Measurements from ENCODE around the gene LASP1.

LASP1 gene

GRCh38 chr17:38894276-38894675, 24.4 kb downstream of the LASP1 start:
- TF ChIP-seq, protein P1, sequence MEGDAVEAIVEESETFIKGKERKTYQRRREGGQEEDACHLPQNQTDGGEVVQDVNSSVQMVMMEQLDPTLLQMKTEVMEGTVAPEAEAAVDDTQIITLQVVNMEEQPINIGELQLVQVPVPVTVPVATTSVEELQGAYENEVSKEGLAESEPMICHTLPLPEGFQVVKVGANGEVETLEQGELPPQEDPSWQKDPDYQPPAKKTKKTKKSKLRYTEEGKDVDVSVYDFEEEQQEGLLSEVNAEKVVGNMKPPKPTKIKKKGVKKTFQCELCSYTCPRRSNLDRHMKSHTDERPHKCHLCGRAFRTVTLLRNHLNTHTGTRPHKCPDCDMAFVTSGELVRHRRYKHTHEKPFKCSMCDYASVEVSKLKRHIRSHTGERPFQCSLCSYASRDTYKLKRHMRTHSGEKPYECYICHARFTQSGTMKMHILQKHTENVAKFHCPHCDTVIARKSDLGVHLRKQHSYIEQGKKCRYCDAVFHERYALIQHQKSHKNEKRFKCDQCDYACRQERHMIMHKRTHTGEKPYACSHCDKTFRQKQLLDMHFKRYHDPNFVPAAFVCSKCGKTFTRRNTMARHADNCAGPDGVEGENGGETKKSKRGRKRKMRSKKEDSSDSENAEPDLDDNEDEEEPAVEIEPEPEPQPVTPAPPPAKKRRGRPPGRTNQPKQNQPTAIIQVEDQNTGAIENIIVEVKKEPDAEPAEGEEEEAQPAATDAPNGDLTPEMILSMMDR (IDR thresholded peaks at IDR 0.05; ENCODE audit: extremely low read depth, insufficient read depth, missing control alignments): no peak
- in situ Hi-C loops (cut with MboI; ENCODE audit: low pct_unique_long_range_greater_than_20kb, low sequenced_read_pairs, unreplicated experiment): no loop called here
- DNase-seq (ENCODE audit: low spot score): no peak

GRCh38 chr17:38896346-38896954, 26.6 kb downstream of the LASP1 start:
- TF ChIP-seq, protein P1 (IDR thresholded peaks at IDR 0.05; ENCODE audit: extremely low read depth, insufficient read depth, missing control alignments): no peak
- no peak for DNase-seq (ENCODE audit: low spot score)
- in situ Hi-C loops (cut with MboI; ENCODE audit: low pct_unique_long_range_greater_than_20kb, low sequenced_read_pairs, unreplicated experiment): no loop called here

DNA sequence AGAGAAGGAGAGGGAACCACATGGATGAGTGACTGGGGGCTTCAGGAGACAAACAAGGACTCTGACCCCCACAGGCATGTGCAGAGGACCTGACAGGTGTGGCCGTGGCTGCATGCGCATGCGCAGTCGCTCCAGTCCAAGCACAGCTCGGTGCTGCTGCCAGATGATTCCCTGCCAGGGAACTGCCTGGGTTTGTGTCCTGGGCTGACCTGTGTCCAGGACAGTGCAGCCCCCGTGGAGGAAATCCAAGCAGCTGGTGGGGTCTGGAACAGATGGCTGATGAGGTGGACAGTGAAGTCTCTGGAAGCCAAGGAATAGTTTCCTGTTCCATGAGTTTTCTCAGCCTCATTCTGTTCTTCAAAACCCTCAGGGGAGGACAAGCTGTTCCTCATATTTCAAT, 27.3 kb downstream of the LASP1 start:
- in situ Hi-C loops (cut with MboI; ENCODE audit: low pct_unique_long_range_greater_than_20kb, low sequenced_read_pairs, unreplicated experiment): no loop called here
- no peak for DNase-seq (ENCODE audit: low spot score)
- TF ChIP-seq, protein P1 (IDR thresholded peaks at IDR 0.05; ENCODE audit: extremely low read depth, insufficient read depth, missing control alignments): no peak

GRCh38 chr17:38897671-38898290, 27.9 kb downstream of the LASP1 start:
- DNase-seq (ENCODE audit: low spot score): no peak
- in situ Hi-C loops (cut with MboI; ENCODE audit: low pct_unique_long_range_greater_than_20kb, low sequenced_read_pairs, unreplicated experiment): no loop called here
- TF ChIP-seq, protein P1 (IDR thresholded peaks at IDR 0.05; ENCODE audit: extremely low read depth, insufficient read depth, missing control alignments): no peak

- TF ChIP-seq, protein P1 (IDR thresholded peaks at IDR 0.05; ENCODE audit: extremely low read depth, insufficient read depth, missing control alignments): no peak
- no peak for DNase-seq (ENCODE audit: low spot score)
- in situ Hi-C loops (cut with MboI; ENCODE audit: low pct_unique_long_range_greater_than_20kb, low sequenced_read_pairs, unreplicated experiment): no loop called here
Observed at GRCh38 chr17:38898291-38898679, 28.4 kb downstream of the LASP1 start.

DNA sequence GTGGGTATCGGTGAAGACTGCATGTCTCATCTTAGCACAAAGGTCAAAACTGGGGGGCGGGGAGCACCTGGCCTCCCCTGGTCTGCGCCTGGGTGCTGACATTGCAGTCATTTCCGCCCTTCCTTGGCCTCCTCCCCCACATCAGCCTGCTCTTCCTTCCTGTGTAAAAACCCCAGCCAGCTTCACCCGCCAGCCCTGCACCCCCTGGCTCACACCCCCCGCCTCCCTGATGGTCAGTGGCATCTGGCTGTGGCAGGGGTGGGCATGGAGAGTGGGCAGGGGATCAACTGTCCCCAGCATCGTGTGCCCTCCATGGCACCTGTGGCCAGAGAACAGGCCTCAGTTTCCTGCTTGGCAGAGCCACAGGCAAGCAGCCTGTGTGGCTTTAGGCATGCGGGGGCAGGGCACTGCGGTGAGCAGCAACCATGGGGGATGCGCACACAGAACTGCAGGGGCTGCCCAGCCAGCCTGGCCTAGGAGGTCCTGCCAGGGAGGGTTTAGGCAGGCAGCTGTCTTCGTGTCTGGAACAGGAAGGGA, 29.0 kb downstream of the LASP1 start:
- TF ChIP-seq, protein P1 (IDR thresholded peaks at IDR 0.05; ENCODE audit: extremely low read depth, insufficient read depth, missing control alignments): no peak
- in situ Hi-C loops (cut with MboI; ENCODE audit: low pct_unique_long_range_greater_than_20kb, low sequenced_read_pairs, unreplicated experiment): no loop called here
- peak; percentile 89 for DNase-seq (ENCODE audit: low spot score)

Data from GM13977 (cell line).